Right lung (tissue), 5 donors: ENCODE results near the gene LRRC4C. TPM values are rescaled to one million over a fixed set of nuclear protein-coding genes. Genes with fewer than 3 reads are reported as not detected.

Experiments
- DNase-seq, 2 donors: peaks; one replicate each; pipeline ENCODE4 v3.0.0-alpha.2; 2013
- polyA plus RNA-seq, 5 donors: library from polyadenylated mRNA; unstranded; fragments of 120-200 nt; gene quantifications; one replicate each; pipeline versions ENCODE4 v1.2.1 to v1.2.3, GENCODE V29; 2013; ENCODE audit warnings: inconsistent platforms in 1 of 5, low replicate concordance in 1 of 5; ENCODE audit not compliant: insufficient read length in 5 of 5, insufficient read depth in 1 of 5

The LRRC4C gene
- polyA plus RNA-seq, 5 donors: 3.1 to 5.9 (median 4.8) TPM

DNA sequence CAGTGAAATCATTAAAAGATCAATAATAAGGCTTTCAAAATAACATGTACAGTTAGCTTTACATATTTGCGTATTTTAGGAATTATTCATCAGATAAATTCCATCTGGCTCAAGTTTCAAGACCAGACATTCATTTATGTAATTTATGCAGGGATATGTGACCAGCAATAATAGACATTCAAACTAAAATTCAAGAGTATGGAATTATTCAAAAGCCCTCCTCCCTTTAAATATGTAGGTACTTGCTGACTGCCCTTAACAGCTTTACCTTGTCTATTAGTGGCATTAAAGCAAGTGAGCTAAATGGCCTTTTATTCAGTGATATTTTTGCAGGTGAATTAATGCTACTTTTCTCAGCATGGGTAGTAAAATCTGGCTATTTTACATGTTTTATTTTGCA, 126.1 kb downstream of the LRRC4C start:
- DNase-seq: no peak

DNA sequence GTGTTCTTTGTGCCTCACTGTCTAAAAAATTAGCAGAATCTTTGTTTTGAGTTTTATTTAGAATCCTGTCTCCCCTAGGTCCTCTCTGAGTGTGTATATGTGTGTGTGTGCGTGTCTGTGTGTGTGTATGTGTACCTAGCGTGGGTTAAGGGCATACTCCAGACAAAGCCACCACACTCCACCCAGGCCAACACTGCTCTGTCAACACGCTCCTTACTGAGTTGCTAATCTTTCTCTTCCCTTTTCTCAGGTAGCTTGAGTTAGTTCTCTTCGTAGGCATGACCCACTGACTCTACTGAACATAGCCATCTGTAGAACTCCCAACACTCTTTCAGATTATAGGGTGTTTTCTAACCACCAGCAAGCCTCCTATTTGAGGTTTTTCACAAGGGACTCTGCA, 131.1 kb downstream of the LRRC4C start:
- no peak for DNase-seq

DNA sequence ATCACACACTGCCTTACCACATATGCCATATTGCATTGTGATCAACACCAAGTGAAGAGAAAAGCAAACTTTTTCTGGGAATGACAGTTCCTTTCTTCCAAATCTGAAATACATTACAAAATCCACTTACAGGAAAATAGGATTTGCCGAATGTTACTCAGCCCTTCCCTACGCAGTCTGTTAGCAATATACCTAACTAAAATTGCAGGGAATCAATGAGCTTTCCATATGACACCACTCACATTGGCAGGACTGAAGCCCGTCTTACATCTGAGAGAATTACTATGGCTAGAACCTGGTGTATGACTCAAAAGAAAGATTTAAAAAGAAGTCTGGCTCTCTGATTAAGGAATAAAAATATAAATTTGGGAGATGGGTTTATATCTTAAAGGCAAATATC, 136.0 kb downstream of the LRRC4C start:
- DNase-seq: no peak

DNA sequence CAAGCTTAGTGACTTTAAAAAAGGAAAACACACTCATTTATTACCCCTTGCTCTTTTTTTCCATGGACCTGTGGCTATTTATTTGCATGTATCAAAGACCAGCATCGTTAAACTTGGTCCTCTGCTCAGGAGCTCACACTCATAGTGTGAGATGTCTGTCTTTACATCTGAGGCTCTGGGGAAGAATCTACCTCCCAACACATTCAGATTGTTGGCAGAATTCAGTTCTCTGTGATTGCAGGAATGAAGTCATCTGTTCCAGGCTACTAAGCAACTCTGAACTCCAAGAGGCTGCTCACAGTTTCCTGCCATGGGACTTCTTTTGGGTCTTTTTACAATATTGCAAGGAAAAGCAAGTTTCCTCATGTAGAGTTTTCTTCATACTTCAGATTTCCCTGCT, 138.8 kb downstream of the LRRC4C start:
- no peak for DNase-seq

DNA sequence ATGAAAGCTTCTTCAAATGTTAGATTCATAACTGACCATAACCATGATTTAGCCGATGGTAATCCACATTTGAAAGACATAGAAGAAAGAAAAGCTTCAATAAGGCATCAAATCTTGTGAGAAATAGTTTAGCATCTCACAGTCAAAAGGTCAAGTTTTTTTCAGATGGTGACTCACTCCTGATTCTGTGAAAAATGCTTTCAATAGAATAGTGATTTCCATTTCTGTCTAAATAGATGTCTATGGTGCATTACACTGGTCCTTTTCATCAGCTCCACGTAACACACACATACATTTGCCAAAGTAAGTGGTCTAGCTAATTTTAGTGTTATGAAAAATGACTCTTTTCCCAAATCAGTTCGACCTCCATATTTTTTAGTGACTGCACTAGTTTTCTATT, 139.2 kb downstream of the LRRC4C start:
- no peak for DNase-seq

DNA sequence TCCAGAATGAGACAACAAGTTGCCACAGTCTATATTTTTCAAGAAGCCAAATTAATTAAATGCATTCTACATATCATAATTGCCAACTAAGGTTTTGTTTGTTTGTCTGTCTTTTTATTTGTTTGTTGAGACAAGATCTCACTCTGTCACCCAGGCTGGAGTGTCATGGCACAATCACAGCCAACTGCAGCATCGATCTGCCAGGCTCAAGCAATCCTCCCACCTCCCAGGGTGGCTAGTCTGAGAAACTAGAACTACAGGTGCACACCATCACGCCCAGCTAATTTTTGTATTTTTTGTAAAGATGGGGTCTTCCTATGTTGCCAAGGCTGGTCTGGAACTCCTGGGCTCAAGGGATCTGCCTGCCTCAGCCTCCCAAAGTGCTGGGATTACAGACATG, 140.0 kb downstream of the LRRC4C start:
- DNase-seq: no peak

DNA sequence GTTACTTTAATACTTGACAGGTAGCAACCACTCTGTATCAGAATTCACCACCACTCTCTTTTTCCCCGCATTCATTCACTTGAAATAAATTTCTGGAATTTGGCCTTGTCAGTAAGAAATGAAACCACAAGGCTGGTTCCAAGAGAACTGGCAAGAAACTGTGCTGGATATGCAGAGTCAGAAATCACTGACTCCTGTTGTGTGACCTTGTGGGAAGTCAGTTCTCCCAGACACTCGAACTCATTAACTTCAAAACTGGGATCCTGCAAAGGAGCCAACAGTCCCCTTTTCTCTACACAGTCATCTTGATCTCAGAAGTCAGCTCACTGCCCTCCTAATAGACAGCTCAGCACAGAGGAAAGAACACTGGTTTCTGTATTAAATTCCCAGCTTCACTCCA, 142.7 kb downstream of the LRRC4C start:
- DNase-seq: no peak

DNA sequence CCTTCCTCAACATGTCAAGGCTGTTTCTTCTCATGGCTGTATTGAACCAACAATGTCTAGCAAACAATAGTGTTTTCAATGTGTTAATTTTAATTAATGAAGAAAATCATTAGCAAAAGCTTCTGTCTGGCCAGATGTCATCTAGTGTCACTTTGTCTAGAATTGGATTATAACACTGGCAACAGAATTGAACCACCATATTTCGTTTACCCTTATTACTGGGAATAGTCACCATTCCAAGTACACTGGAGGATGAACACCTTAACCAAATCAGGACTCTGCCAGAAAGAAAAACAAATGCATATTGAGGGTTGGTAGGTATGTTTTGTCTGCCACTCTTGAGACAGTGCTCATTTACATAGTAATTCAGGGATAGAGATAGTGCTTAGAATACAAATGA, 146.2 kb downstream of the LRRC4C start:
- DNase-seq: no peak

DNA sequence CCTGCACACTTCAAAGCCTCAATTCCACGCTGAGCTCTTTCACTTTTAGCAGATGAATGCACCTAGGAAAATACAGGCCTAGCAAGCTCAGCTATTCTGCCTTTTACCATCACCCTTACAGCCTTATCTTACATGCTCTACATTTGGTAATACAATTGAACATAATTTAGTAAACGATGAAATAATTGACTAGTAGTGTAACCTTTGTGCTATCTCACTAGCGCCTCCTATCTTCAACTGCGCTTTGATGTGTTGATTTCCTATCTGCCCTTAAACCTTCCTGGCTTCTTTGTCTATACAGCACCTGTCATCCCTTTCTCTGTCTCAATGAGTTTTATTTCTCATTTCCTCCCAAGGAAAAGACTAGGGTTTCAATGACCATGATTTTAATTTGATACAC, 149.7 kb downstream of the LRRC4C start:
- no peak for DNase-seq

DNA sequence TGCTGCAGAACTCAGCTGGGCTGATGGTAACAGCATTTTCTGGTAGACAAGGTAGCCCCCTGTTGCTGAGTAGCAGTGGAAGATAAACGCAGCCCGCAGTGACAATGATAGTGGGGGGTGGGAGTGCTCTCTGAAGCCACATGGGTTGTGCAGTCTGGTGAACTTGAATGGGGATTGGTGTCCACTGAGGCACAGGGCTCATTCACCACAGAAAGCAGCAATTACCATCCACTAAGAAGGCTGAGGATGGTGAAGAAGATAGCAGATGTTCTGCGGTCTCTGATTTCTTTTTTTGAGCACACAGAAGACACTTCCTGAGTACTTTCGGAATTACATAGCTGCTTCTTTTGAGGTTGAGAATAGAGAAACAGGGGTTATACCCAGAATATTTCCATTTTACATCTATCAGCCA, 150.3 kb downstream of the LRRC4C start:
- DNase-seq: no peak

DNA sequence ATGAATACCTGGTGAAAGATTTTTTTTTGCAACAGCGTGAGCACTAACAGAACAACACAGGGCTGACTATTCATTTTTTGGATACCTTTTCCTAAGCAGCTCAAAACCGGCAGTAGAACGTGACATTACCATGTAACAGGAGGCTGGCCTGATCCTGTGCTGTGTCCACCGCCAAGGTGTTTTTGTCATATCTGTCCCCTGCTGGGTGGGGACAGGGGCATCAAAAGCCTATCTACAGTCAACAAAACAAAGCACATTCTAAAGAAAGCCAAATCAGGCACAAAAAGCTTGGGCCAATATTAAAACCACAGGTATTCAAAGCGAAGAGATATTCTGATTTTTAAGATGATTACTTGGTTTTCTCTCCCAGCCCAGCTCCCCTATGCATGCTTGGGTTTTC, 151.2 kb downstream of the LRRC4C start:
- no peak for DNase-seq

DNA sequence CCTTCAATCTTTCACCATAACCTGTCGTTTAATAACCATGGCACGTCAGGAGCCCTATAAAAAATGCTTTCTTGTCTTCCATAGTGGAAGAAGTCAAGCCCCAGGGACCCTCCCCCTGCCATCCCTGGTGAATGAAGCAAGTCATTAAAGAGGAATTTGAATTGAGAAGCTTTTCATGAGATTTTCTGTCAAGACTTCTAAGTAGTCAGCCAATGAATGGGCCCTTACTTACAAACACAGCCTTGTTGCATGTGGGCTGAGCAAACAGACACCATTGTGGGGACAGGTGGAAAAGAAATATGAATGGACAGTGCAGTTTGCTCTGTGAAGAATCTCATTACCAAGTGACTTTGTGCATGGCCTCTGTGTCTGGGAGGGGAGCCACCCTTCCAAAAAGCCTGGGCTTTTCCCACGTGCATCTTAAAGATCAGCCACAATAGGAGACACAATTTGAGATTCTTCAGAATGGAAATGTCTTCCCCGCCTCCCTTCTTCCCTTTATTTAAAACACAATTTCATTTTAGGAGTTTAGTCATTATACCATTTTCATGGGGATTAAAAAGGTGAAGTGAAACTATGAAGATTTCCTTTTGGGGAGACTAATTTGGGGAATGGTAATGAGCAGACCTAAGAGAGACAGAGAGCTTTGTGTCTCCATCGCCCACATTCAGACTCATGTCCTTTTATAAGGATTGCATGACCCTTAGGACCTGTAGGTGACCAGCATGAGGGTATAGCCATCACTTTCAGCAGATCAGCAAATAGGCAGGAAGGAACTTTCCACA, 152.0 kb downstream of the LRRC4C start:
- DNase-seq: no peak

DNA sequence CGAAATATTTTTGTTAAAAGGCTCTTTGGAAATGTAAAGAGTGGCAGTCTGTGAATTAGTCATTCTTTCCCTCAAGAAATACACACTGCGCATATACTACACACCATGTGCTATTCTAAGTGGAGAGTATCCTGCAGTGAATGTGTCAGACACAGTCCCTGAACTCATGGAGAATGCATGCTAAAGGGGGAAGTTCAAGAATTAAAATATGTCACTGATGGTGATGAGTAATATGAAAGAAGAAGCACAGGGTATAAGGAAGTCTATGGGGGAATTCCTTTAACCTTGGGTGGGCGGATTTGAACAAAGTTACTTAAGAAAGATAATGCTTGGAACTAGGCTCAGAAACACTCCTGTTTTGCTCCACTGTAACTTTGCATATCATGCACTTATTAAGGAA, 153.0 kb downstream of the LRRC4C start:
- no peak for DNase-seq

DNA sequence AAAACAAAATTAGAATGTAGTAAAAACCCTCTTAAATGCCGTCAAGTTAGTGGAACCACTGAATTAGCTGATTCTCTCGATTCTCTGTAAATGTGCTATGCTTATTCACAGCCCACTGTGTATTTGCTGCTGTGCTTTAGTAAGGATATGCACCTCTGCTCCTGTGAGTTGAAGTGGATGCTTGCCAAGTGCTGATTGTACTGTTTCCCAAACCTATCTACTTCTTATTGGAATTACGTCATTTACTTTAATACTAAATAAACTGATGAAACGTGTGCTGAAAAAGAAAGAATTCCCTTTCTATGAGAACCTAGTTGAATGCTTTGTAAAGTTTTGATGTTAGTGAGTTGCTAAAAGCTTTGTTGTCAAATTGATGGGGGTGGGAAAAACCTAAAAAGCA, 158.4 kb downstream of the LRRC4C start:
- DNase-seq: no peak

DNA sequence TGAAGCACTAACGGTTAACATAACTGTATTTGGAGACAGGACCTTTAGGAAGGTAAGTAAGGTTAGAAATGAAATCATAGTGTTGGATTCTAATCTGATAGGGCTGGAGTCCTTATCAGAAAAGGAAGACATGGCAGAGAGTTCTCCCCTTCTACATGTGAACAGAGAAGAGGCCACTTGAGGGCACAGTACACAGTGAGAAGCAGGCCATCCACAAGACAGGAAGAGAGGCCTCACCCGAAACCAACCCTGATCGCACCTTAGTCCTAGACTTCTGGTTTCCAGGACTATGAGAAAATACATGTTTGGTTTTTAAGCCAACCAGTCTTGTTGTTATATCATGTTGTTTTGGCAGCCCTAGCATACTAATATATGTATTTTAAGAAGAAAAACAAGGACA, 170.0 kb downstream of the LRRC4C start:
- DNase-seq: no peak

DNA sequence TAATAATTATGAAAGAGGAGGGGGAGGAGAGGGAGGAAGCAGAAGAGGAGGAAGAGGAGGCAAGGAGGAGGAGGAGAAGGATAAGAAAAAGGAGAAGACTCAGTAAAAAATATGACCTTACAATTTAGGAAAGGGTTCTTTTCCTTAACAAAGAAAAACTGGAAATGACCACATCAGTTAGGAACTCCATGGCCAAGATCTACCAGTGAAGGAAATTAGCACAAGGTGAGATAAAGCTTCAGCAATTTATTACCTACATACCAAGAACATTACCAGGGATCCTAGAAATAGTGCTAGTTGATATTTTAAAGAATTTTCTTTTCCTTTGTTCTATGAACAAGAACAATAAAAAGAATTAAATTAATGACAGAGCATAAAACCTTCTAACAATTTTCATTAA, 172.7 kb downstream of the LRRC4C start:
- DNase-seq: no peak

DNA sequence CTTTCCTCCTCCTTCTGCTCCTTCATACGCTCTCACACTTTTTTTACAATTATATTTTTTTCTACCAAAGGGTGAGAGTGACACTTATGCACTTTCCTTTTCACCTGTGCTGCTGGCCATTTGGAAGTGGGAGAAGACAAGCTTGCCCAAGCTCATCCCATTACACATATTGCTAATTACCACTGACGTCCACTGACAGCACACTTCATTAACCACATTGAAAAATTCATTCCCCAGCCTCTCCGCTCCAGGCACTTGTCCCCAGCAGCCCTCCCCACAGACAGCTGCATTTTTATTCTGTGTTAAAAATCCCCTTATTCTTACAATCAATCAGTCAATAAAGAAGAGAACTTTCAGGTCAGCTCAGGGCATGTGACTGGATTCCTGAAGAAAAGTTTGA, 175.1 kb downstream of the LRRC4C start:
- no peak for DNase-seq

DNA sequence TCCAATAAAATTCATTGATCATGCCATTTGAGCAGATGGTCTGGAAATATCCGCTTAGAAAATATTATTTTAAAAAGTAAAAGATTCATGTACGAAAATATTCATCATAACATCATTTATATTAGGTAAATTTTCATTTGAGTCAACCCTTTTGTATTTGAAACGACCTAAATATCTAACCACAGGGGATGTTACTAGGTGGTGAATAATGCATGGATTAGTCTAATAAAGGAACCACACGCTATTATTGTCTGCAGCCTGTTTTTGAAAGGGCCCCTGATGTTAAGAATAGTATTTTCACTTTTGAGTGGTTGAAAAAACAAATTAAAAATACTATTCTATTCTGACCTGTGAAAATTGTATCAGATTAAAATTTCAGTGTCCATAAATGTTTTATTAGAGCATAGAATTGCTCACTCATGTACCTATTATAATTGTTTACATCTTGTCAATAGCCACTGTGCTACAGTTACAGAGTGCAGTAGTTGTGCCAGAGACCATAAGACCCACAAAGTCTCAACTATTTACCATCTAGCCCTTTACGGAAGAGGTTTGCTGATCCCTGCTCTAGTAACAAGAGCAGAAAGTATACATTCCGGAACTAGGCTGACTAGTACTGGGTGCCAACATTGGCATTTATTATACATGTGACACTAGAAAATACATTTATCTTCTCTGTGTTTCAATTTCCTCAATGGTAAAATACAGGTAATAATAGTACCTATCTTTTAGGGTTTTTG, 176.1 kb downstream of the LRRC4C start:
- no peak for DNase-seq

DNA sequence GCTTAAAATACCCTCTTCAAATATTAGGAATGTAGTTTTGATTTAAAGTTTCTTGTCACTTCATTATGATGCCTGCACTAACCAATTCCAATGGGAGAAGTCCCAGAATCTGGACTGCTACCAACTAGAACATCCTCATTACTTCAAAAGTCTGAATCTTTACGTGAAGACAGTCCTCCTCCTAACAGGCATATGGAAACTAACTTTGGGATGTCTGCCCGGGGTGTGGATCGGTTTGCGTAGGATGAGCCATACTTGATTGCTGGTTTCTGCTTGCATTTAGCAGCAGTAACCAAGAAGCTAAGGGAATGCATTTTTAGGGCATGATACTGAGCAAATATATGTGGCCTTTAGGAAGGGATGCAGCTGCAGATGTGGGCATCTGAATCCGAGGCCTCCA, 177.1 kb downstream of the LRRC4C start:
- no peak for DNase-seq

DNA sequence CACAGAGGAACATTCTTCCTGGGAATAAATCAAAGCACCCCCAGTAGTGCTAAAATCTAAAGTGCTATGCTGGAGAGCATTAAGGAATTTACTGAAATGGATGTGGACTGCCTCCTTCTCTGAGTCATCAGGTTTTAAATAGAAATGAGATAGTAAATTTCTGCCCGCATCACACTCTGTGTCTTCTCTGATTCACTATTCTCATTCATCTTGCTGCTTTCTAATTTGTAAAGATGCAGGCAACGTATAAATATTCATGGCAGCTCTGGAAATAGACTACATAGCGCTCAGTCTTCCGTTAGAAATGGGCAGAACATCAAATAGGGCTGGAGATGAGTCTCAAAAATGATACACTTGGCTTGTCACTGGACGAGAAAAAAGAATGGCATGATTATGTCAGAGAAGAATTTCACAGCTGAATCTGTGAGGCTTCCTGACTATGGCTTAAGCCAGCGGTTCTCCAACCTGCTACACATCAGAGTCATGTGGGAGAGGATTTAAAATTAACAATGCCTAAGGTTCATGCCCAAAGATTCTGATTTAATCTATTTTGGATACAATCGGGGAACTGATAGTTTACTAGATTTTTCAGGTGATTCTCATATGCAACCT, 178.2 kb downstream of the LRRC4C start:
- no peak for DNase-seq

DNA sequence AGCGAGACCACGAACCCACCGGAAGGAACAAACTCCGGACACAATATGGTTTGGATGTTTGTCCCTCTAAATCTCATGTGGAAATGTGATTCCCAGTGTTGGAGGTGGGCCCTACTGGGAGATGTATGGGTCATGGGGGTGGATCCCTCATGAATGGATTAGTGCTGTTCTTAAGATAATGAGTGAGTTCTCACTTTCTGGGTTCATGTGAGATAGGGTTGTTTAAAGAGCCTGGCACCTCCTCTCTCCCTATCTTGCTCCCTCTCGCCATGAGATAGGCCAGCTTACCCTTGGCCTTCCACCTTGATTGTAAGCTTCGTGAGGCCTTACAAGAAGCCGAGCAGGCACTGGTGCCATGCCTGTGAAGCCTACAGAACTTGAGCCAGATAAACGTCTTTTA, 184.6 kb downstream of the LRRC4C start:
- no peak for DNase-seq

DNA sequence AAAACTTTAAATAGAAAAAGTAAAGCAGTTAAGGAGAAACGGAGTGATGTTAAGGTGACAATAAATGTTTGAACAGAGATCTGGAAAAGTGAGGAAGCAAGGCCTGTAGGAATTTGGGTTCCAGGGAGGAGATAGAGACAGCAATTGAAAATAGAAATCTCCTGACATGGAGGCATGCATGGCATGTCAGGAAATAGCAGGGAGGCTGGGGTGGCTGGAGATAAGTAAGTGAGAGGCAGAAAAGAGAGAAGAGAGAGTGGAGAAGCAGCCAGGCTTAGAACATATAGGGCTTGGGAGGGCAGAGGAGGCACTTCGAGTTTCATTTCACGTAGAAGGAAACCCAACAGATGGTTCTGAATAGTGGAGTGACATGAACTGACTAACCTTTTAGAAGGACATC, 185.5 kb downstream of the LRRC4C start:
- no peak for DNase-seq

DNA sequence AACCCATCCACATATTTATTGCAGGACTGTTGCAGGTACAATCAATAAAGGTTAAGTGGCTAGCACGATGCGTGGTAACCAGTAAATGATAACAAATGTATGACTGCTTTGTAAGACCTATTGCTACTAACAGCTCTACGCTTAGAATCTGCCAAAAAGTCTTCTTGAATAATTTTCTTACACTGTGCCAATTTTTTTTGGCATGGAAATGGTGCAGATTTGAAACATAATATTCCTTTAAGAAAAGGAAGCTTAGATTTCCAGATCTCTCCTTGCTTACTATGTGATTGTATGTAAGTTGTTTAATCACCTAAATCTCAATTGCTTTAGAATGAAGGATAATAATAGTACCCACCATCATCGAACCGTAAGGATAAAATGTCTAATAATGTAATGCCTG, 192.0 kb downstream of the LRRC4C start:
- peak; percentile 2 to 4 for DNase-seq
